ENCODE measurements around the gene OCEL1.

GRCh38 chr19:17219286-17219685 is 6.7 kb upstream of the OCEL1 start:
- TF ChIP-seq, protein P1, sequence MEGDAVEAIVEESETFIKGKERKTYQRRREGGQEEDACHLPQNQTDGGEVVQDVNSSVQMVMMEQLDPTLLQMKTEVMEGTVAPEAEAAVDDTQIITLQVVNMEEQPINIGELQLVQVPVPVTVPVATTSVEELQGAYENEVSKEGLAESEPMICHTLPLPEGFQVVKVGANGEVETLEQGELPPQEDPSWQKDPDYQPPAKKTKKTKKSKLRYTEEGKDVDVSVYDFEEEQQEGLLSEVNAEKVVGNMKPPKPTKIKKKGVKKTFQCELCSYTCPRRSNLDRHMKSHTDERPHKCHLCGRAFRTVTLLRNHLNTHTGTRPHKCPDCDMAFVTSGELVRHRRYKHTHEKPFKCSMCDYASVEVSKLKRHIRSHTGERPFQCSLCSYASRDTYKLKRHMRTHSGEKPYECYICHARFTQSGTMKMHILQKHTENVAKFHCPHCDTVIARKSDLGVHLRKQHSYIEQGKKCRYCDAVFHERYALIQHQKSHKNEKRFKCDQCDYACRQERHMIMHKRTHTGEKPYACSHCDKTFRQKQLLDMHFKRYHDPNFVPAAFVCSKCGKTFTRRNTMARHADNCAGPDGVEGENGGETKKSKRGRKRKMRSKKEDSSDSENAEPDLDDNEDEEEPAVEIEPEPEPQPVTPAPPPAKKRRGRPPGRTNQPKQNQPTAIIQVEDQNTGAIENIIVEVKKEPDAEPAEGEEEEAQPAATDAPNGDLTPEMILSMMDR (conservative IDR thresholded peaks at IDR 0.05 in 1 of 2, IDR thresholded peaks at IDR 0.05 in 1 of 2; ENCODE audit: extremely low read depth in 1 of 2, insufficient read depth in 1 of 2, low read depth in 1 of 2, low read length in 2 of 2) = no peak
- no peak for TF ChIP-seq EZH2 (IDR thresholded peaks at IDR 0.05; ENCODE audit: borderline replicate concordance, low read length)

All from mammary epithelial cell (primary cell).